Middle frontal gyrus (tissue), 1 donor: Measurements from ENCODE around the gene MLIP.
"Not testable (repeated sequence)": the region's sequence is repeated elsewhere in the genome, so short reads cannot be mapped to it uniquely, and the experiment has no call there.

ENCODE experiments used
- DNase-seq: peaks from one replicate; pipeline ENCODE4 v3.0.0-alpha.2; 2015; ENCODE audit warnings: low spot score; ENCODE audit errors: extremely low spot score

The MLIP gene

GRCh38 chr6:54138795-54139194 lies 27.6 kb downstream of the MLIP start:
- DNase-seq: no peak

- peak; percentile 5 for DNase-seq
Observed at GRCh38 chr6:54140811-54141210, 29.6 kb downstream of the MLIP start.

- peak; percentile 1 for DNase-seq
Observed at GRCh38 chr6:54142889-54143519, 31.8 kb downstream of the MLIP start.

GRCh38 chr6:54151861-54152260 lies 40.6 kb downstream of the MLIP start:
- DNase-seq: no peak

GRCh38 chr6:54156650-54157250 lies 45.5 kb downstream of the MLIP start:
- DNase-seq: no peak

- DNase-seq: no peak
Observed at GRCh38 chr6:54157405-54157804, 46.2 kb downstream of the MLIP start.

GRCh38 chr6:54173089-54173488 lies 61.8 kb downstream of the MLIP start:
- DNase-seq: no peak

GRCh38 chr6:54179152-54179551 lies 67.9 kb downstream of the MLIP start:
- no peak for DNase-seq

GRCh38 chr6:54183616-54184015 lies 72.4 kb downstream of the MLIP start:
- no peak for DNase-seq

GRCh38 chr6:54185885-54186284 lies 74.6 kb downstream of the MLIP start:
- no peak for DNase-seq

GRCh38 chr6:54188846-54189245 lies 77.6 kb downstream of the MLIP start:
- no peak for DNase-seq

GRCh38 chr6:54191461-54191860 lies 80.2 kb downstream of the MLIP start:
- peak; percentile 26 for DNase-seq

- DNase-seq: no peak
Observed at GRCh38 chr6:54192993-54193392, 81.8 kb downstream of the MLIP start.

- DNase-seq: no peak
Observed at GRCh38 chr6:54193560-54193959, 82.3 kb downstream of the MLIP start.

- no peak for DNase-seq
Observed at GRCh38 chr6:54194067-54194466, 82.8 kb downstream of the MLIP start.

GRCh38 chr6:54195637-54196036 lies 84.4 kb downstream of the MLIP start:
- DNase-seq: no peak

- no peak for DNase-seq
Observed at GRCh38 chr6:54196905-54197304, 85.7 kb downstream of the MLIP start.

GRCh38 chr6:54198134-54198533 lies 86.9 kb downstream of the MLIP start:
- no peak for DNase-seq

GRCh38 chr6:54203474-54204035 lies 92.3 kb downstream of the MLIP start:
- DNase-seq: not testable (repeated sequence)

- DNase-seq: no peak
Observed at GRCh38 chr6:54204921-54205591, 93.8 kb downstream of the MLIP start.

- no peak for DNase-seq
Observed at GRCh38 chr6:54206510-54206909, 95.3 kb downstream of the MLIP start.

GRCh38 chr6:54209983-54210382 lies 98.7 kb downstream of the MLIP start:
- not testable (repeated sequence) for DNase-seq
